ENCODE data around the gene UBE2J2. TPM values are rescaled to one million over a fixed set of nuclear protein-coding genes. Genes with fewer than 3 reads are reported as not detected.

UBE2J2 gene
- total and polyA plus RNA-seq, 2 of the 13 experiments (the other 11 are each of a cell fraction or from before 2014, with no cell fraction given) = 25.4 to 29.4 TPM

DNA sequence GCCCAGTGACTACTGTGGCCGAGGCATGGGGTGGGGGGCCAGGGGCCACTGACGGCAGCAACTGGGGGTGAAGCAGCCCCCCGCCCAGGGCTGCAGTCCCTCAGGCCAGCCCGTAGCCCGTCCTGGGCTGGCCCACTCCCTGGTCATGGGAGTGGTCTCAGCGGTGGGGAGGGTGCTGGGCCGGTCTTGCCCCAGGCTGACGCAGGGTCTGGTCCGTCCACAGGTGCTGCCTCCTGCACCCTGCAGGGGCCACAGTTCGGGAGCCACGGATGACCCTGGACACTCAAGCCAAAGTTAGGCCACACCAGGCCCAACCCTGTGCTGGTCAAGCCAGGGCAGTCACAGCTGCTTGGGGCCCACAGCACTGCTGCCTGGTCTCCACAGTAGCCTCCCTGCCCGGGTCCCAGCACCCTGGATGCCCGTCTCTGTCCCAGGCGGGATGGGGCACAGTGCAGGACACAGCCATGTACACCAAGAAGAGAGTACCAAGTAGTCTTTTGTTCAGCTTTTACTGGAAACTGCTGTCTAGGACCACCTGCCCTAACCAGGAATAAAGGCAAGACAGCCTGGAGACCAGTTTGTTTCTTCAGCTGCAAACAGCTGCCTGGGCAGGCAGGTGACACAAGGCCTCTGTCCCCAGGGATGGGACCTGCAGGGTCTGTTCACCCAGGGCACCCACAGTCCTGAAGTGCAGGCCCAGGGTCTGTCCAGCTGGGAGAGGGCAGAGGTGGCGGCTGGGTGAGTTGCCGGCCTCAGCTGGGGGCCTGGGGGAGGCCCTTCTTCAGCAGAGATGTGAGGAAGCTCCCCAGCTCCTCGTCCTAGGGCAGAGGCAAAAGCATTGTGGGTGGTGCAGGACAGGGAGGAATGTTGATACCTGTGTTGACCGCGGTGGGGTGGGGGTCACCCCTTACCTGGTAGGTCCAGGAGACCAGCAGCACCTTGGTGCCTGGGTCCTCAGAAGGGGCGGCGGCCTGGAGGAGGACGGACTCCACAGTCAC lies 37.8 kb upstream of the UBE2J2 start:
- no peaks in the 10 kb centered on the region; the same call in 1 of the 2 replicates for H4K20me1 ChIP-seq (ENCODE audit: insufficient read depth, low read length)
- no peak overlapping the region for H2AFZ ChIP-seq (ENCODE audit: low read length)
- POLR2A ChIA-PET = no interaction called here
- H3K4me1 ChIP-seq (ENCODE audit: insufficient read depth, low read length) = peaks cover 24% of the 10 kb centered on the region
- no peak overlapping the region for H3K4me2 ChIP-seq (ENCODE audit: low read depth, low read length)
- H3K27me3 ChIP-seq (ENCODE audit: control insufficient read depth in 1 of 2, insufficient read depth in 2 of 2, low read length in 2 of 2) = no peaks in the 10 kb centered on the region
- H3K36me3 ChIP-seq (replicated peaks in 1 of 2; ENCODE audit: control insufficient read depth in 1 of 2, insufficient read depth in 2 of 2, low read length in 2 of 2) = peaks cover 16 to 45% of the 10 kb centered on the region in 2 experiments; a peak in 4 of 5 replicates
- ATAC-seq = no peak
- no peak for FAIRE-seq
- no peak for DNase-seq (ENCODE audit: low spot score)
- WGBS (ENCODE audit: low lambda C conversion rate) = 93% methylated on average over 7 of the region's 22 CpGs
- no TSS peak for BruUV-seq (replicated peaks)
- H3K9ac ChIP-seq (ENCODE audit: insufficient read depth, low read depth, low read length) = no peak overlapping the region
- CTCF ChIA-PET (ENCODE audit: low intra/inter-chr PET ratio, low total read pairs) = no interaction called here
- peaks cover 7% of the 10 kb centered on the region for H3K79me2 ChIP-seq (ENCODE audit: insufficient read depth, low read length)
- intact Hi-C loops (cut with micrococcal nuclease; ENCODE audit: unreplicated experiment) = no loop called here
- no peak overlapping the region for H3K27ac ChIP-seq (ENCODE audit: extremely low read length, insufficient read depth, low read length)
- in situ Hi-C loops (cut with HindIII; ENCODE audit: extremely low pct_ligation_motif_present, low pct_unique_long_range_greater_than_20kb) = no loop called here
- H3K9me3 ChIP-seq (ENCODE audit: low read length) = no peaks in the 10 kb centered on the region
- no peak overlapping the region for H3K4me3 ChIP-seq (replicated peaks in 1 of 3; ENCODE audit: insufficient read depth in 1 of 3, low read depth in 2 of 3, low read length in 3 of 3)
- no peak for TF ChIP-seq SKI (IDR thresholded peaks at IDR 0.05; ENCODE audit: partially characterized antibody)
- no peak for TF ChIP-seq PHF21A (CRISPR knock-in tag; IDR thresholded peaks at IDR 0.05)
- peak; percentile 74 for TF ChIP-seq RBFOX2 (IDR thresholded peaks at IDR 0.05; ENCODE audit: low read depth, low read length)
- TF ChIP-seq MXD4 (CRISPR knock-in tag; IDR thresholded peaks at IDR 0.05) = no peak
- TF ChIP-seq, protein P1, sequence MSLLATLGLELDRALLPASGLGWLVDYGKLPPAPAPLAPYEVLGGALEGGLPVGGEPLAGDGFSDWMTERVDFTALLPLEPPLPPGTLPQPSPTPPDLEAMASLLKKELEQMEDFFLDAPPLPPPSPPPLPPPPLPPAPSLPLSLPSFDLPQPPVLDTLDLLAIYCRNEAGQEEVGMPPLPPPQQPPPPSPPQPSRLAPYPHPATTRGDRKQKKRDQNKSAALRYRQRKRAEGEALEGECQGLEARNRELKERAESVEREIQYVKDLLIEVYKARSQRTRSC (CRISPR knock-in tag; IDR thresholded peaks at IDR 0.05; ENCODE audit: low read depth) = no peak
- TF ChIP-seq, protein P2, sequence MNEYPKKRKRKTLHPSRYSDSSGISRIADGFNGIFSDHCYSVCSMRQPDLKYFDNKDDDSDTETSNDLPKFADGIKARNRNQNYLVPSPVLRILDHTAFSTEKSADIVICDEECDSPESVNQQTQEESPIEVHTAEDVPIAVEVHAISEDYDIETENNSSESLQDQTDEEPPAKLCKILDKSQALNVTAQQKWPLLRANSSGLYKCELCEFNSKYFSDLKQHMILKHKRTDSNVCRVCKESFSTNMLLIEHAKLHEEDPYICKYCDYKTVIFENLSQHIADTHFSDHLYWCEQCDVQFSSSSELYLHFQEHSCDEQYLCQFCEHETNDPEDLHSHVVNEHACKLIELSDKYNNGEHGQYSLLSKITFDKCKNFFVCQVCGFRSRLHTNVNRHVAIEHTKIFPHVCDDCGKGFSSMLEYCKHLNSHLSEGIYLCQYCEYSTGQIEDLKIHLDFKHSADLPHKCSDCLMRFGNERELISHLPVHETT (CRISPR knock-in tag; conservative IDR thresholded peaks at IDR 0.05) = no peak
- TF ChIP-seq ZNF839 (CRISPR knock-in tag; IDR thresholded peaks at IDR 0.05; ENCODE audit: borderline replicate concordance) = no peak
- peak; percentile 67 for TF ChIP-seq AGO2 (optimal IDR thresholded peaks at IDR 0.05; ENCODE audit: low read depth, low read length)
- peak; percentile 5 for TF ChIP-seq HNRNPLL (IDR thresholded peaks at IDR 0.05; ENCODE audit: low read depth, low read length, poor library complexity, severe bottlenecking)
- no peak for TF ChIP-seq ZSCAN31 (CRISPR knock-in tag; IDR thresholded peaks at IDR 0.05; ENCODE audit: low read depth)
- TF ChIP-seq, protein P3, sequence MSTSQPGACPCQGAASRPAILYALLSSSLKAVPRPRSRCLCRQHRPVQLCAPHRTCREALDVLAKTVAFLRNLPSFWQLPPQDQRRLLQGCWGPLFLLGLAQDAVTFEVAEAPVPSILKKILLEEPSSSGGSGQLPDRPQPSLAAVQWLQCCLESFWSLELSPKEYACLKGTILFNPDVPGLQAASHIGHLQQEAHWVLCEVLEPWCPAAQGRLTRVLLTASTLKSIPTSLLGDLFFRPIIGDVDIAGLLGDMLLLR (CRISPR knock-in tag; IDR thresholded peaks at IDR 0.05) = no peak
- peak; percentile 25 for TF ChIP-seq TAF15 (IDR thresholded peaks at IDR 0.05; ENCODE audit: low read depth, low read length, poor library complexity, severe bottlenecking)
- no peak for TF ChIP-seq ZNF331 (CRISPR knock-in tag; IDR thresholded peaks at IDR 0.05)
- no peak for TF ChIP-seq CBX5 (CRISPR knock-in tag; IDR thresholded peaks at IDR 0.05; ENCODE audit: borderline replicate concordance)
- TF ChIP-seq TOPORS (CRISPR knock-in tag; IDR thresholded peaks at IDR 0.05) = no peak
- TF ChIP-seq FOXK2 (IDR thresholded peaks at IDR 0.05) = no peak
- TF ChIP-seq, protein P4, sequence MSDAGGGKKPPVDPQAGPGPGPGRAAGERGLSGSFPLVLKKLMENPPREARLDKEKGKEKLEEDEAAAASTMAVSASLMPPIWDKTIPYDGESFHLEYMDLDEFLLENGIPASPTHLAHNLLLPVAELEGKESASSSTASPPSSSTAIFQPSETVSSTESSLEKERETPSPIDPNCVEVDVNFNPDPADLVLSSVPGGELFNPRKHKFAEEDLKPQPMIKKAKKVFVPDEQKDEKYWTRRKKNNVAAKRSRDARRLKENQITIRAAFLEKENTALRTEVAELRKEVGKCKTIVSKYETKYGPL (CRISPR knock-in tag; IDR thresholded peaks at IDR 0.05) = no peak
- TF ChIP-seq JDP2 (CRISPR knock-in tag; IDR thresholded peaks at IDR 0.05; ENCODE audit: borderline replicate concordance) = no peak
- TF ChIP-seq ZNF761 (CRISPR knock-in tag; conservative IDR thresholded peaks at IDR 0.05) = no peak
- no peak for TF ChIP-seq BORCS8-MEF2B (CRISPR knock-in tag; IDR thresholded peaks at IDR 0.05)
- TF ChIP-seq, protein P5, sequence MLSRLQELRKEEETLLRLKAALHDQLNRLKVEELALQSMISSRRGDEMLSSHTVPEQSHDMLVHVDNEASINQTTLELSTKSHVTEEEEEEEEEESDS (CRISPR knock-in tag; IDR thresholded peaks at IDR 0.05; ENCODE audit: borderline replicate concordance) = no peak
- no peak for TF ChIP-seq ELF1 (CRISPR knock-in tag; IDR thresholded peaks at IDR 0.05)

All from HepG2 (cell line).